ENCODE results near the gene FMNL3.

DNA sequence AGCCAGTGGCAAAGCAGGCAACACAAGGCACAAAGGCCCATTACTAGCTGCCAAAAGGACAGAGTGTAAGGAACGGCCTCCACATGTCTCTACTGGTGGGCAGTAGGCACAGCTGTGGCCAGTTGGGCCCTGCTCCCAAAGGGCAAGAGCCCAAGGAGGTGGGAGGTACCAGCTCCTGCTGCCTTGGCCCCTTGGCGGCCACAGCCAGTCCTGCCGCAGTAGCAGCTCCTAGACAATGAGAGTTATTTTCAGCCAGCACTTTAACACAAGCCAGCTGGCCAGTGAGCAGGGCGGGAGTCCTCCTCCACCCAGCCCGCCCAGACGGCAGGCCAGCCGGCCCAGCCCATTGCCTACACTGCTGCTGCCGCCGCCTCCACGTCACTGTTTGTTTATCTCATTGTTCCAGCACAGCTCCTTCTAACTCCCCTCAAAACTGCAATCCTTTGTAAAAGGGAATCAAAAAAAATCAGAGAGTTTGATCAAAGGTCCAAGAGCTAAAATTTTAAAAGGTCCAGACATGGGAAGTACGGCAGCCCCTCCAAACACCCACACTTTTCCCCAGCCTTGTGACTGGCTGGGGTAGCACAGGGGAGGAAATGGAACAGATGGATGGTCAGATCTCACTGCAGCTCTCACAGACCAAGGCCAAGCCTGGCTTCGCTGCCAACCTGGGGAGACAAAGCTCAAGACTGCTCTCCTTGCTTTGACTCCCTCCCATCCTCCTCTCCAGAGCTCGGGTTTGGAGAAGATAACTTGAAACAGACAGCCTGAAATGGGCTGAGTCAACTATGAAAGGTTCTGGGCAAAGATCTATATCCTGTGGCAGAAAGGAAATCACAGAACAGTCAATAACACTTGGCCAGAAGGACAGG lies 33.5 kb downstream of the FMNL3 start:
- TF ChIP-seq PATZ1 (CRISPR knock-in tag; IDR thresholded peaks at IDR 0.05; ENCODE audit: borderline replicate concordance) = no peak
- no peak for TF ChIP-seq ZNF565 (CRISPR knock-in tag; conservative IDR thresholded peaks at IDR 0.05; ENCODE audit: low read depth)

Measured in SK-N-SH treated with all-trans-retinoic acid at 6 μM for 48 hours (cell line).